Hematopoietic multipotent progenitor cell (in vitro differentiated cells): ENCODE results near the gene RNU1-4. TPM values are rescaled to one million over a fixed set of nuclear protein-coding genes. Genes with fewer than 3 reads are reported as not detected.
A peak's percentile ranks its signal among the peaks of the same experiment; 100 is the strongest.
"Not testable (repeated sequence)": the region's sequence is repeated elsewhere in the genome, so short reads cannot be mapped to it uniquely, and the experiment has no call there.

ENCODE experiments used
- DNase-seq, 3 donors: peaks; one replicate each; pipeline ENCODE4 v3.0.0-alpha.2; 2011 to 2015; ENCODE audit warnings: low read depth in 2 of 3, low spot score in 2 of 3
- total RNA-seq: library from RNA; depleted of rRNA; stranded (reverse); fragments of >200 nt; gene quantifications from one replicate; pipeline ENCODE4 v1.2.3, GENCODE V29; 2012

RNU1-4 gene
- total RNA-seq, 1 donor: under 0.01 TPM

GRCh38 chr1:16725439-16726245 lies 14.7 kb upstream of the RNU1-4 start:
- DNase-seq: not testable (repeated sequence)

- DNase-seq: peak in 1 of 3 donors; percentile 67
Observed at GRCh38 chr1:16727190-16728111, 12.9 kb upstream of the RNU1-4 start.

DNA sequence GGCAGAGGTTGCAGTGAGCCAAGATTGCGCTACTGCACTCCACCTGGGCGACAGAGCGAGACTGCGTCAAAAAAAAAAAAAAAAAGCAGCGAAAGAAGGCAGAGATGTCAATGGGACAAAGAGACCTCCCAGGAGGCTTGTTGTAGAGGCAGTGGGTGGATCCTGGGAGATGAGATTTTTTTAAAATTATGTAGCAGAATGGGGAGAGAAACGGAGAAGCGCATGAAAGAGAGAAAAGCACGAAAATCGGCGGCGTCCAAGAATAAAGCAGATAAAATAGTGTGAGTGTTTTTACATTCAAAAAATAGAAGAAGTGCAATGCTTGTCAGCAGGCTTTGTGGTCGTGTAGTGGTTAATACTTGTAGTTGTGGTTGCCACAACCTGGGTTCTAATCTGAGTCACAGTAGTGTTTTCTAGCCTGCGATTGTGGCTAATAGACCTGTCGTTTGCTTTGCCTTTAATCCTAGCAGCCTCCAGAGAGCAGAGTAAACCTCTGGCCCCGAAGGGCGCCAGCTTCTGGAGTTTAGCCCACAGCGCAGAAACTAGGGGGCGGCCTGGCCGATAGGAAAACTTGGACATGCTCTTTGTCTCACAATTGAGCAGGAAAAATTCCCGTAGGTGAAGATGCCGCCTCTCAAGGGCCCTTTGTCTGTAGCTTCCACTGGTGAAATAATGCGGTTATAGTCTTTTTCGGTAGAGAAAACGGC lies 11.9 kb upstream of the RNU1-4 start:
- peak in 2 of 3 donors; percentile 30 to 45 for DNase-seq

DNA sequence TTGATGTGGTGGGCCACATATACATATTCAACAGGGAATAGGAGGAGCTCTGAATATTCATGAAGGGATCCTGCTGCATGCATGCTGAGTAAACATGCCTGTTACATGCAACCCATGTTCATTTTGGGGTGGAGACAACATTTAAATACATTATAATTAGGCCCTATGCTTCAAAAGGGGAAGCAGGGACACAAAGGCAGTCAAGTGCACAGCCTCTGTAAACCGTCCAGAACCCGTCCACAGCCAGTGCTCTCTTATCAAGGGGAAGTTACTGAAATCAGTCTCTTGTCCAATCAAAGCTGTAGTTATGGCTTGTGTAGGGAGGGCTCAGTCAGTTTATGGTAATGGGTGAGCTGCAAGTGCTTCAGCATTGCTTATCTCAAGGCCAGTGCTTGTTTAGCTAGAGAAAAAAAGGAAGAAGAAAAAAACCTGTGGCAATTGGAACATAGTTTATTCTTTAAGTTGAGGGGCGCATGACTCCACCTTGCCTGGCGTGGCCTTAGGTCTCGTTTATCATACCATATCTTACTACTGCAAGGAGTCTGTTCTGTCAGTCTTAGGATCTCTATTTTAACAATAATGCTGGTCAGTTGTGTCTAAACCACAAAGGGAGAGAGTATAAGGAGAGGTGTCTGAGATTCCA lies 7.9 kb upstream of the RNU1-4 start:
- not testable (repeated sequence) for DNase-seq

DNA sequence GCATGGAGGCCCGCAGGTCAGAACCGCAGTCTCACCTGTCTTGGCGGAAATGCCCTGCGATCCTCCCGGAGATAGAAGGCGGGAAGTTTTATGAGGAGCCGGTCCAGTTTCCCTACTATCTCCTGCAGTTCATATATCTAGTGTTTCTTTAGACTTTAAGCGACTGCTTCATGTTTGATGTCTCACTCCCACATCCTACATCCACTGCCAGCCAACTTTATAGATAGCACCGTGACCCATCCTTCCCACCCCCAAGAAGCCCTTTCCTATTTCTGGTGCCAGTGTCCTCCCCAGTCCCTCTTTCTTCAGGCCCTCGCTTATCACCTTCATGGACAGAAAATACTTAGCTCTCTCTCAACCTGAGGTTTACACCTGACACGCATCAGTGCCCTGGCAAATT lies 914 bp downstream of the RNU1-4 start:
- not testable (repeated sequence) for DNase-seq

GRCh38 chr1:16747660-16748059 lies 7.3 kb downstream of the RNU1-4 start:
- not testable (repeated sequence) for DNase-seq

GRCh38 chr1:16748710-16749109 lies 8.4 kb downstream of the RNU1-4 start:
- not testable (repeated sequence) for DNase-seq

GRCh38 chr1:16749910-16750888 lies 9.9 kb downstream of the RNU1-4 start:
- DNase-seq: not testable (repeated sequence)

GRCh38 chr1:16752770-16753169 lies 12.5 kb downstream of the RNU1-4 start:
- DNase-seq: not testable (repeated sequence)

DNA sequence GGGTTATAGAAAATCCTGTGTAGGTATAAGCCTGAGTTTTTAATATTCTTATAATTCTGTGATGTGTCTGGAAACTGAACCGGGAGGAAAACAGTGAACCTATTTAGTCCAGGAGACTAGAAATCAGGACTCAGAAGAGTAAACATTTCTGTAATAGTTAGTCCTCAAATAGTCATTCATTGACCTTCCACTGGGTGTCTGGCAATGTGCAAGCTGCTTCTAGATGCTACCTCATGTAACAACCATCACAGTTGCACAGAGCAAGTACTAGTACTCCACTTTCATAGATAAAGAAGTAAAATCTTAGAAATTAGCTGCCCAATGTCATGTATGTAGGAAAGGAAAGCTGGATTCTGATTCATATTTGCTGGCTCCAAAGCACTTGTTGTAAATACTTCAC lies 15.1 kb downstream of the RNU1-4 start:
- DNase-seq: not testable (repeated sequence)

DNA sequence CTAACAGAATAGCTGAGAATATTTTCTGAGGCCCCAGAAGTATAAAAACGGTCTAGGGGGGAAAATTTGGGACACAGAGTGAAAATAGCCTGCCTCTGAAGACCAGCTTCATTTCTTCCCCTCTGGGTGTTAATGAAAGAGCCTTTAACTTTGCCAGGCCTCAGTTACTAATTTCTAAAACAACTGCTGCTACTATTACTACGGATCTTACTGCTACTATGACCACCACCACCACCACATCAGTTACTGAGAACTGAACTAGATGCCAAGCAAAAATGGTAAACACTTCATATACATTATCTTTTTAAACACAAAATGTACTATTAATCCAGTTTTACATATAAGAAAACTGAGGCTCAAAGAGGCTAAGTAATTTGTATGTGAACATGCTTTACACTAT lies 15.6 kb downstream of the RNU1-4 start:
- not testable (repeated sequence) for DNase-seq

GRCh38 chr1:16757574-16757973 lies 17.3 kb downstream of the RNU1-4 start:
- DNase-seq: not testable (repeated sequence)

GRCh38 chr1:16758060-16758459 lies 17.7 kb downstream of the RNU1-4 start:
- not testable (repeated sequence) for DNase-seq

GRCh38 chr1:16759041-16759493 lies 18.8 kb downstream of the RNU1-4 start:
- not testable (repeated sequence) for DNase-seq

GRCh38 chr1:16759650-16760455 lies 19.5 kb downstream of the RNU1-4 start:
- DNase-seq: not testable (repeated sequence)

- not testable (repeated sequence) for DNase-seq
Observed at GRCh38 chr1:16760456-16760765, 20.1 kb downstream of the RNU1-4 start.

GRCh38 chr1:16760801-16761200 lies 20.5 kb downstream of the RNU1-4 start:
- DNase-seq: not testable (repeated sequence)

DNA sequence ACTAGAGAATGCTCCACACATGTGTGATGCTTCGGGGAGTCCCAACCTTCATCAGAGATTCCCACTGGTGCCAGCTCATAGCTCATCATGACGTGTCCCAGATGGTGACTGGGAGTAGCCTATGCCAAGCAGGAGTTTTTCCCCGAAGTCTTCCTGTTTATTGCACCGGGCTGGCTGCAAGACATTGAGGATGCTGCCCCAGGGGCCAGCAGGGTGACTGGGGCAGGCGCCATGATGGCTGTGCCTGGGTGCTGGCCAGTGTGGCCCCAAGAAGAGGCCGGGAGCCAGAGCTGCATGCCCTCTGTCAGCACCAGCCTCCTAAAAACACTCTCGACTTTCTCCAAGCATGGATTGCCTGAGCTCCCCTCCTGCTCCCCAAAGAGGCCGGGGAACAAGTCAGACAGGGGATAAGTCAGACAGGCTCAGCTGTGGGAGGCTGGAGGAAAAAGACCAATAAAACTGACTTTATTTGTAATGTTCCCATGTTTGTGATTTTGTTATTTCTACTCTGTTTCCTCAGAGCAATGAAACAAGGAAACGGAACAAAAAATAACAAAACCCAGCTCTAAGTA lies 24.0 kb downstream of the RNU1-4 start:
- not testable (repeated sequence) for DNase-seq
